HCT116 (cell line): Measurements from ENCODE around the gene PREX1.

Experiments used
- CTCF ChIP-seq, 3 experiments: fragments of 200-600 bp in 1 of 3; sonication (generic) in 1 of 3; IDR thresholded peaks in 2 of 3; conservative IDR thresholded peaks in 1 of 3; 2 replicates each; pipeline ENCODE4 v1.5.1; 2012 to 2017; ENCODE audit warnings: low read depth in 2 of 3, low read length in 2 of 3, antibody characterized with exemption in 1 of 3, borderline replicate concordance in 1 of 3, control low read depth in 1 of 3, mild to moderate bottlenecking in 1 of 3, mixed read lengths in 1 of 3, mixed run types in 1 of 3, moderate library complexity in 1 of 3; ENCODE audit not compliant: insufficient read depth in 1 of 3
- POLR2A ChIP-seq: IDR thresholded peaks from 2 replicates; pipeline ENCODE4 v1.7.0; 2011; ENCODE audit warnings: borderline replicate concordance; ENCODE audit not compliant: insufficient read depth, insufficient read length; ENCODE audit errors: extremely low read depth
- POLR2AphosphoS5 ChIP-seq: IDR thresholded peaks from 2 replicates; pipeline ENCODE4 v1.6.1; 2011; ENCODE audit warnings: mild to moderate bottlenecking, low read depth, low read length, moderate library complexity
- REST ChIP-seq: IDR thresholded peaks from 2 replicates; pipeline ENCODE4 v1.6.1; 2012; ENCODE audit warnings: low read depth

- TF ChIP-seq POLR2AphosphoS5 = no peak
- no peak for TF ChIP-seq POLR2A
- TF ChIP-seq REST = no peak
- TF ChIP-seq CTCF (IDR thresholded peaks at IDR 0.05 in 2 of 3, conservative IDR thresholded peaks at IDR 0.05 in 1 of 3; ENCODE audit: borderline replicate concordance in 1 of 3, insufficient read depth in 1 of 3, low read depth in 2 of 3, low read length in 2 of 3) = no peak
These were observed 37.9 kb downstream of the PREX1 start for GRCh38 chr20:48789781-48790472.
